DMS79 (cell line): ENCODE results near the gene KIFC3.
"Not testable (repeated sequence)": the region's sequence is repeated elsewhere in the genome, so short reads cannot be mapped to it uniquely, and the experiment has no call there.

ENCODE experiments used
- DNase-seq: peaks from one replicate; lab custom pipeline; 2025; lab: John Stamatoyannopoulos, UW

Gene KIFC3

DNA sequence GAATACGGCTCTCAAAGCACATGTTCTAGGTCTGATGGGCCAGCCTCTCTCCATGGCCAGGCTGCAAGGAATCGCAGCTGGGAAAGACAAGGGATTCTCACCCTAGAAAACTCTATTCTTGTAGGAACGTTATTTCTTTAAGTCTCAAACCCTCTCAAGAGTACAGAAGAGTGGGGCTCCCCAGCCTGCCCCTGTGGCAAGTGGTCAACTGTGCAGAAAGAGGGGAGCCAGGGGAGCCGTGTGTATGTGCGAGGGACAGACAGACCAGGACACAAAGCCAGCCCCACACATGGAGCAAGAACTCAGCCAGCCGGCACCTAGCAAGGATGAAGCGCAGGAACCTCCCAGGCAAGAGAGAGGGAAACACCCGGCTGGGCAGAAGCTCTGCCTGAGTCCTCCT, 16.4 kb downstream of the KIFC3 start:
- no peak for DNase-seq

DNA sequence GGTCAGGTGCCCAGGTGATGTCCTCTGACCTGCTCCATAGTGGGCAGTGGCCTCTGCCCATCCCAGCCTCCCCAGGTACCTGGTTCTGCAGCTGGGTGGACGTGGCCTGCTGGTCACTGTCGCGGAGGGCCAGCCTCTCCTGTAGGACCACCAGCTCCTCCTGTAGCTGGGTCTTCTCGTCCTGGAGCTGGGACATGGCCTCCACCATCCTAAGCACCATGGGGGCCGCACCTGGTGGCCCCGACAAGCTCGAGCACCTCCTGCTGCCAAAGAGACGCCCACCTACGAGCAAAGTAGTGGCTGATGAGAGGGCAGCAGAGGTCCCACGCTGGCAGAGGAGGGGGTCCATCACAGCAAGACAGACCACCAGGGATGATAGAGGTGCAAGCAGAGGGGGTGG, 16.9 kb downstream of the KIFC3 start:
- DNase-seq: no peak

DNA sequence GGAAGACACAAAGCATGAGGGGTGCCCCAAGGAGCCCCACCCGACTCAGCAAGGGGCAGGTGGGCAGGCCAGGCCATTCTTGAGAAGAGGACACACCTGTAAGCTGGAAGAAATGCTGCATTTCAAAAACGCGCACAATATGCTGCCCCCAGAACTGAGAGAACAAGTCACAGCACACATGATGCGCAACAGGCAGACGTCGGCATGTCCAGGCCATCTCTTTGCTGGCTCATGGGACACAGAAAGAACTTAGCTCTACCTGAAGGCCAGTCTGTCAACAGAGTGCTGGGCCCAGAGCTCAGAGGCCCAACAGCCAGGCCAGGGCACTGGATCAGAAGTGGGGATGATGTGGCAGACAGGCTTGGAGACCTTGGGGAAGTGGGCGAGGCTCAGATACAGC, 18.0 kb downstream of the KIFC3 start:
- DNase-seq: no peak

DNA sequence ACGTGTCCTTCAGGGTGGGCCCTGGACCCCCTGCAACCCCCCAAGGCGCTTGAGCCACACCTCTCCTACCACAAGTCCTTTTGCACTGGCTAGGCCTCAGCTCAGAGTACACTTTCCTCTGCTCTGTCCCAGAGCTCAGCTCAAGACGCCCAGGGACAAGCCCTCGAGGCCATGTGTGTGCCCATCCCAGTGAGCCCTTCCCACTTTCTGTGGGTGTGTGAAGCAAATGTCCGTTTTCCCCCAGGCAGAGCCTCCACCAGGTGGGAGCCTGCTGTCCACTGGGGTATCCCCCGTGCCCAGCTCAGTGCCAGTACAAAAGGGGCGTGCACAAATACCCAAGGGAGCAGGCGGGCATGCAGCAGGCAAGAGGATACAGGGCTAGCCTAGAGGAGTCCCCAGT, 18.4 kb downstream of the KIFC3 start:
- no peak for DNase-seq

DNA sequence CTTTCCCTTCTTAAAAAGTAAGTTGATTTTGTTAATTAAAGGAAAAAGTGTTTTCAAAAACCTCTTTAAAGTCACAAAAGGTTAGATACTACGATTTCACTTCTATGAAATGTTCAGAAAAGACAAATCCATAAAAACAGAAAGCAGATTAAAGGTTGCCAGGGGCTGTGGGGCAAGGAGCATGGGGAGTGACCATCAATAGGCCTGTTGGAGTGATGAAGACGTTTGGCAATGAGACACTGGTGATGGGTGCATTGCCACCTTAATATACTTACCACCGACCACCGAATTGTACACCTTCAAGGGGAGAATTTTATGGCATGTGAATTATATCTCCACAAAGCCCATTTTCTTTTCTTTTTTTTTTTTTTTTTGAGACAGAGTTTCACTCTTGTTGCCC, 19.2 kb downstream of the KIFC3 start:
- no peak for DNase-seq

DNA sequence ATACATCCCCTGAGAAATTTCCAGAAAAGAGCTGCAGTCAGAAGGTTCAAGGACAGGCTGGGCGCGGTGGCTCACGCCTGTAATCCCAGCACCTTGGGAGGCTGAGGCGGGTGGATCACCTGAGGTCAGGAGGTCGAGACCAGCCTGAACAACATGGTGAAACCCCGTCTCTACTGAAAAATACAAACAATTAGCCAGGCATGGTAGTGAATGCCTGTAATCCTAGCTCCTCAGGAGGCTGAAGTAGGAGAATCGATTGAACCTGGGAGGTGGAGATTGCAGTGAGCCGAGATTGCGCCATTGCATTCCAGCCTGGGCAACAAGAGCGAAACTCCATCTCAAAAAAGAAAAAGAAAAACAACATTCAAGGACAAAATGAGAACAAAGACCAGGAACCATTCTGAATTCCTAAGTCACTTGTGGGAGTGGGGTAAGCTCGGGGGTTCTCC, 19.7 kb downstream of the KIFC3 start:
- not testable (repeated sequence) for DNase-seq

DNA sequence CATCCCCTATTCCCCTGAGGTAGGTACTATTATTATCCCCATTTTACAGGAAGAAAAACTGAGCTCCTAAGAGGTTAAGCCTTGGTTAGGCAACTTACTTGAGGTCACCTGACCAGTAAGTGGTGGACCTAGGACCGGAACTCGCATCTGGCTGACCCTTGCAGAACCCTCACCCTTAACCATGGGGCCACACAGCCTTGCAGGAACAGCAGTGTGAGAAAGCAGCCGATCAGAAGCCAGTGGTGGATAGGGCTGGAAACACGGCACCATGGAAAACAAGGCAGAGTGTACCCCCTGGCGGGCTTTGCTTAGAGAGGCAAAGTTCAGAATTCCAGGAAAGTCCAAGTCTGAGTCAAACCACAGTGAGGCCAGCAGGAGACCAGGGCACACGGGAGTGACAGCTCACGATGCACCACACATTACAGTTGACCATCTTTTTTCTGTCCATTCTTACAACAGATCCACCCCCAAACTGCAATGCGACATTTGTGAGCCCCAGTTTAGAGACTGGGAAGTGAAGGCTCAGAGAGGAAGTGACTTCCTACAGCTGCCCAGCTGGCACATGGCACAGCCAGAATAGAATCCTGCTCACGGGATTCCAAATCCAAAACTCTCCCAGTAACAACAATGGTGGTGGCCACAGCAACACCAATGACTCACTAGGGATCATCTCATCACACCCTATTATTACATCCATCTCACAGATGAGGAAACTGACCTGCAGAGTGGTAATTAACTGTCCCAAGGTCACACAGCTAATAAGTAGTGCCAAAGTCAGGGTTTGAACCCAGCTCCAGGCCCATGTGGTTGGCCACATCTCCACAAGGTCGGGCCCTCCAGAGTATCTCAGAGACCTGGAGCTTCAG, 20.3 kb downstream of the KIFC3 start:
- no peak for DNase-seq

DNA sequence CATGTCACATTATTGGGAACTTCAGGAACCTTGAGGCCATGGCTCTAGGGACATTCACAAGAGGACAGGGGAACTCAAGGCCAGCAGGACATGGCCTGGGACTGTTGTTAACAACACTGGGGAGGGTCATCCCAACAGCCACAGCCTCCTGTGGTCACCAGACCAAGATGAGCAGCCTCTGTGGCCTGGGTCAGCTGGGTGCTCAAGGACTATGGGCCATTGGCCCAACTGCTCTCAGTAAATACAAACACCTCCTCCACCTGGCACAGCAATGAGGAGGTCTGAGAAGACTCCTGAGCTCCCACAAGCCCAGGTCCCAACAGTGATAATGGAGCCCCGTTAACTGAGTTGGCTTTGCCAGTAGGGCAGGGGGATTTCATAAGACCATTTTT, 20.9 kb downstream of the KIFC3 start:
- no peak for DNase-seq

DNA sequence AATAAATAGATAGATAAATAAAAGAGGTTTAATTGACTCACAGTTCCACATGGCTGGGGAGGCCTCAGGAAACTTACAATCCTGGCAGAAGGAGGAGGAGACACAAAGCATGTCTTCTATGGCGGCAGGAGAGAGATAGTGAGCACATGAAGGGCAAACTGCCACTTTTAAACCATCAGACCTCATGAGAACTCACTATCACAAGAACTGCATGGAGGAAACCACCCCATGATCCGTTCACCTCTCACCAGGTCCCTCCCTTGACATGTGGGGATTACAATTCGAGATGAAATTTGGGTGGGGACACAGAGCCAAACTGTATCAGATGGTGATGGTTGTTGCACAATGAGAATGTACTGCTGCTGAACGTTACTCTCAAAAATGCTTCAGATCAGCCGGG, 22.5 kb downstream of the KIFC3 start:
- DNase-seq: not testable (repeated sequence)

DNA sequence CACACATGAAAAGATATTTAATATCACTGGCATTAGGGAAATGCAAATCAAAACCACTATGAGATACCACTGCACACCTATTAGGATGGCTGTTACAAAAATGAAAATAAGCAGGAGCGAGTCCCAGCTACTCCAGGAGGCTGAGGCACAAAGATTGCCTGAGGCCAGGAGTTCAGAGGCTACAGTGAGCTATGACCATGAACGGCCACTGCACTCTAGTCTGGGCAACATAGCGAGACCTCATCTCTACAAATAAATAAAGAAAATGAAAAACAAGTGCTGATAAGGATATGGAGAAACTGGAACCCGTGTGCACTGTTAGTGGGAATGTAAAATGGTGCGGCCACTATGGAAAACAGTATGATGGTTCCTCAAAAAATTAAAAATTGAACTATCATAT, 23.6 kb downstream of the KIFC3 start:
- no peak for DNase-seq

DNA sequence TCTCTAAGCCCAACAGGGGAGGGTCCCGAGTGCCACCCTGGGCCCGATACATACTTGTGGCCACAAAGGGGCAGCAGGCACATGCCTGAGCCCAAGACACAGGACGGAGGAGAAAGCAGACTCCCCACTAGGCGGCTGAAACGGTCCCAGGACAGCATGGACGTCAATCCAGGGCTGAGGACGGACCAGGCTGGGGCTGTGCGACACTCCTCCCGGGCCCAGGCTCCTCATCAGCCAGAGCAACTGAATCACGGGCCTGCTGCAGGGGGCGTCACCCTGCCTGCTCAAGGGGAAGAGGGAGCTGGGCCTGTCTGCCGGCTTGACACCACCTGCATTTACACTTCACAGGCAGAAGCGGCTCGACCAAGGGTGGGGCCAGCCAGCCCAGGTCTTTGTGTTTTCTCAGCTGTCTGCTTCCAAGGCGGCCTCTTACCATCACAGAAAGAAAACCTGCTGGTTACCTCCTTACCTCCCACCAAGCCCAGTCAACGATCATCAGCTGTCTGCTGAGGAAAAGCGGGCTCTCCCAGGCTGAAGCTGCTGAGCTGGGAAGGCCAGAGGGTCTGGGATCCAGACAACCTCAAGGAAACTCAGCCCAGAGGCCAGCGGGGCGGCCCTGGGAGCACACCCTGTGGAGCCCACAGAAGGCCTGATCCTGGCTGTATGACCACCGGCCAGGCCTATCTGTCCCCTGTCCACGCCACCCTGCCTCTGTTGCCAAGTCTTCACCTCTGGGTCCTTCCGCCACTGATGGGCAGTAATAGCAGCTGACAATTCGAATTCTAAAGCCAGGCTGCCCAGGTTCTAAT, 26.4 kb downstream of the KIFC3 start:
- no peak for DNase-seq

DNA sequence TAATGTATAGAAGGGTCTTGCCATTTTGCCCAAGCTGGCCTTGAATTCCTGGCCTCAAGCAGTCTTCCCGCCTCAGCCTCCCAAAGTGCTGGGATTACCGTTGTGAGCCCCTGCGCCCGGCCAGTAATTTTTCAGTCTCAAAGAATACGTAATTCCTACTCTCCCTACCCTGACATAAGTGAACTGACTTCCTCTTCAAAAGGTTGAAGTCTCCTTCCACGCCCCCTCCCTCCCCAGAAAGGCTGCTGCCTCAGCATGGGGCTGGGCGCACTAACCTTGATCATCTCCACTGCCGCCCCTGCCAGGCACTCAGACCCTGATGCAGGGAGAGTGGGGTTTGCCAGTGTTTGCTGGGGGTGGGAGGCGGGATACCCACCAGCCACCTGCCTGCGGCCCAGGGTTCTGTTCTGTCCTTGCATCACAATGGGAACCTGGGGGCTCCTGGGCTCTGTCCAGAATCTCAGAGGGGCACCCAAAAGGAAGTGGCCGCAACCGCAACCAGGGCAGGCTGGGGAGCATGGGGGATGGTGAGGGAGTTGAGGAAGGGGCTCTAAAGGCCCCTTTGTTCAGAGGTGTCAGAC, 27.5 kb downstream of the KIFC3 start:
- DNase-seq: no peak

DNA sequence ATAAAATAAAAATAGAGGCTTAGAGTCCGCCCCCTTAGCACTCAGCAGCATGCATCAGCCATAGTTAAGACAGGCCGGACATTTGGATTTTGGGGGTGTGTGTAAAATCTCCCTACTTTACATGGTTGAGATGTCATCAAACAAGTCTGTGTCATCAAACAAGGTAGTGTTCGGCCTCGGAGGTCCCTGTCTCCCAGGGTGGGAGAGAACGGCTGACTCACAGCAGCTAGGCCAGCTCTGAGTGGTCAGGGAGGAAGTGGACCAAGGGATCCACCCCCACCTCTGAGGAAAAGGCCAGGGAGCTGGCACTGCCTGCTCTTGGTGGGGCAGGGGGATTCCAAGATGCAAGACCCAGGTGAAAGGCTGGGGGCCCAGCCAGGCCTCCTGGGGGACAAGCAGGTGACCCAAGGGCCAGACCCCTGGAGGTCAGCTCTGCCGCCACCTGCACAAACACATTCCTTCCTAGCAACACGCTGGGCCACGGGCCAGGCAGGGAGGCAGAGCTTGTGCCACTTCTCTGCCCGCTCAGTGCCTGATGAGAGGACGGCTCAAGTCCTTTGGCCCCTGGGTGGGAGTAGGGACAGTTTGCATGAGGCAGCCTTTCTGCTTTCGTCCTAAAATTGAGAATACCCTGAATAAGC, 28.5 kb downstream of the KIFC3 start:
- DNase-seq: no peak

DNA sequence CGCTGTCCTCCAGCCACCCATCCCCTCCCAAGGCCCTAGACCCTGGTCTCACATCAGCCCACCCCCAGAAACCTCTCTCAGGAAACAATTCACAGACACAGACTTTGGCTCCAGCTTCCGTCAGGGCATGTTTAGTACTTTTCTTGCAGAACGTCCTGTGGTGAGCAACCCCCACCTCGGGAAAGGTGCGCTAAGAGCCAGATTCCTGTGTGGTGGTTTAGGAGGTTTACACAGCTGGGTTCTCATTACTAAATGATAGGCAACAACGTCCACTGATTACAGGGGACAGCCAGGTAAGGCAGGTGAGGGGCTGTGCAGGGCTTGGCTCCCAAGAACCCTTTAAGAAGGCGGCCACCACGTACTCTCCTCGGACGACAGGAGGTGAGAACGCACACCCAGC, 29.3 kb downstream of the KIFC3 start:
- DNase-seq: no peak

DNA sequence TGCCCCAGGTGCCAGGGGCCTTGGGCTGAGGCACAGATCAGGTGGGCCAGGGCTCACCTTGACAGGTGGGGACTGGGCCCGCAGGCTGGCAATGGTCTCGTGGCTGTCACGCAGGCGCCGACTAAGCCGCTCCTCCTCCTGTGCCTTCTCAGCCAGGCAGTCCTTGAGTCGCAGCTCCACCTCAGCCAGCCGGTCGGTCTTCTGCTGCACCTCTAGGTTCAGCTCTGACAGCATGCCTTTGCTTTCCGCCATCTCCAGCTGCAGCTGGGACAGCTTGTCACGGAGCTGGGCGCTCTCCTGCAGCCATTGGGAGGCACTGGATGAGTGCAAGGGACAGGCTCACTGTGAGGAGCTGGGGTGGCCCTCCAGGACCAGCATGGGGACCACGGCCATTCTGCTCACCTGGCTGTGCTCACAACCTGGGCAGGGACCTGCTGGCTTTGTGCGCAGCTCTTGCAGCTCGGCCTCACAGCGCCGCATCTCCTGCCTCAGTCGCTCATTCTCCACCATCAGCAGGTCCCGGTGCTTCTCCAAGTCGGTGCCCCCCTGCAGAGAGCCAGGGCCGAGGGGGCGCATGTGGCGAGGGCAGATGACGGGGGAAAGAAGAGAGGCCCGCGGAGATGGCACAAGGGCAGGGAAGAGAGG, 31.0 kb downstream of the KIFC3 start:
- no peak for DNase-seq

DNA sequence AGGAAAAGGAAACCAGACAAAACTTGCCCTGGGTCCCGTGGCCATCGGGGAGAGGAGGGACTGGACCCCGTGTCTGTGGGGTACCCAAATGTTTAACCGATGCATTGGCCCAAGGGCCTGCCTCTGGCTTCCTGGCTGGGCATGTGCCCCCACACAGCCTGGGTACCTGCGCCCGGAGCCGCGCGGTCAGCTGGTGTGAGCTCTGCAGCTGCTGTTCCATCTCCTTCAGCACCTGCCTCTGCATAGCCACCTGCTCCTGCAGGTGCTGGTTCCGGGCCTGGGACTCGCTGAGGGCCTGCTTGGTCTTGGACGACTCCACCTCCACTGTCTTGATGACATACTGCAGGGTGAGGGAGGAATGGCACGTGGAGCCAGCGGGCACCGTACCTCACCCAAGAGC, 31.9 kb downstream of the KIFC3 start:
- DNase-seq: no peak

DNA sequence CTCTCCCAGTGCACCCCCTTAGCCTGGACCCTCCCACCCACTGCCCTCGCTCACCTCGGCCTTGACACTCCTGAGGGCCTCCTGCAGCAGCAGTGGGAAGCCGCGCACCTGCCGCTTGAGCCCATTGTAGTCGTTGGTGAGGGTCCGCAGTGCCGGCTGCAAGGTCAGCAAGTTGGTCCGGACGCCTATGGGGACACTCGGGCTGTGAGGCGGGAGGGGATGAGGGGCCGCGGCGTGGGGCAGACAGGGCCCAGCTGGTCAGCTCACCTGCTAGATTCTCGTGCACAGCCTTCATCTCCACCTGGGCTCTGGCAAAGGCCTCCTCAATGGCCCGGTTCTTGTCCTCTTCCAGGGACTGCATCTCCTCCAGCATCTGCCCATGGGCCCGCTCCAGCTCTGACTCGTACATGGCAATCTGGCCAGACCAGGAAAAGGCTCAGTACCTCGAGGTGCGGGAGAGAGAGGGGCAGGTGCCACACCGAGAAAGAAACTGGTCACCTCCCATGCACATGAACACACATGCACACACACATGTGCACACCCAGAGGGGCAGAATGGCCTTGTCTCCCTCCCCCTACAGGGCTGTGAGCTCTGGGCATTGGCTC, 32.6 kb downstream of the KIFC3 start:
- DNase-seq: no peak

DNA sequence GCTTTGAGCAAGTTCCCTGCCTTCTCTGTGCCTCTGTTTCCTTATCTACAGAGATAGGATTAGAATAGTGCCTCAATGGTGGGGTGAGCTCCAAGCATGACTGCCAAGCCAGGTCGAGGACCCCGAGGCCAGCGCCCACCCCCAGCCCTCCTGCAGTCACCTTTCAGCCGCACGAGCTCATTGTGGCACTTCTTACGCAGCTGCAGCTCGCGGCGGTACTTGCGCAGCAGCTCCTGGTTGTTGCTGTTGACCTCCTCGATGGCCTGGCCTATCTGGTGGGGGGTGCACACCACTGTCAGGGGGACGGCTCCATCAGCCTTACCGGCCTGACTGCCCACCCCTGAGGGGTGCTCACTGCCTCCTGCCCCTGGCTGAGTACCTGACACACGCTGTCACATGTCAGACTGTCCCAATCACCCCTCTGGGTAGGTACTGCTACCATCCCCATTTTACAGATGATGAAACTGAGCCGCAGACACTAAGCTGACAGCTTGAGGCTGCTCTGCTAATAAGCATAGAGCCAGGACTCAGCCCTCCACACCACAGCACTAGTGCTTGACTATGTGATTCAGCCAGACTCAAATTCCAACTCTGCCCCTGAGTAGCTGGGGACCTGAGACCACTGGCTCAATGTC, 35.5 kb downstream of the KIFC3 start:
- no peak for DNase-seq

DNA sequence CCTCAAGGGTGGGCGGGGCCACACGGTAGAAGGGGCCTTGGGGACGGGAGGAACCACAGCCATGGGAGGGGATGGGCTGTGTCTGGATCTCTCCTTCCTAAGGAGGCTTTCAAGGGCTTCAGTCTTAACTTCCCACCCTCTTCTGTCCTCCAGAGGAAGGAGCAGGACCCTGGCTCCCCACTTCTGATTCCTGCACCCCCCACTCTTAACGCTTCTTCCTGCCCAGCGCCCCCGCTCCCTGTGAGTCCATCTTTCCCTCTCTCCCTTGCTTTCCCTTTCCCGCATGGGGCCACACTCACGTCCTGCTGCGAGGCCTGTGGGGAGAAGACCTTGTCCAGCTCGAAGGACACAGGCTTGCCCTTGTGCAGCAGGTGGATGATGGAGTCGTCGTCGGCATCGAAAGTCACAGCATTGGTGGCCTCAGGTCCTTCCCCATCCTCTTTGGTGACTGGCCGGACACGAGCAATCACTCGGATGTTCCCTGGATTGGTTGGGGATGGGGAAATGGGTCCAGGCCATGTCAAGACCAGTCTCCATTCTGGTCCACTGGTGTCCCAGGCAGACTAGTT, 37.0 kb downstream of the KIFC3 start:
- DNase-seq: no peak

DNA sequence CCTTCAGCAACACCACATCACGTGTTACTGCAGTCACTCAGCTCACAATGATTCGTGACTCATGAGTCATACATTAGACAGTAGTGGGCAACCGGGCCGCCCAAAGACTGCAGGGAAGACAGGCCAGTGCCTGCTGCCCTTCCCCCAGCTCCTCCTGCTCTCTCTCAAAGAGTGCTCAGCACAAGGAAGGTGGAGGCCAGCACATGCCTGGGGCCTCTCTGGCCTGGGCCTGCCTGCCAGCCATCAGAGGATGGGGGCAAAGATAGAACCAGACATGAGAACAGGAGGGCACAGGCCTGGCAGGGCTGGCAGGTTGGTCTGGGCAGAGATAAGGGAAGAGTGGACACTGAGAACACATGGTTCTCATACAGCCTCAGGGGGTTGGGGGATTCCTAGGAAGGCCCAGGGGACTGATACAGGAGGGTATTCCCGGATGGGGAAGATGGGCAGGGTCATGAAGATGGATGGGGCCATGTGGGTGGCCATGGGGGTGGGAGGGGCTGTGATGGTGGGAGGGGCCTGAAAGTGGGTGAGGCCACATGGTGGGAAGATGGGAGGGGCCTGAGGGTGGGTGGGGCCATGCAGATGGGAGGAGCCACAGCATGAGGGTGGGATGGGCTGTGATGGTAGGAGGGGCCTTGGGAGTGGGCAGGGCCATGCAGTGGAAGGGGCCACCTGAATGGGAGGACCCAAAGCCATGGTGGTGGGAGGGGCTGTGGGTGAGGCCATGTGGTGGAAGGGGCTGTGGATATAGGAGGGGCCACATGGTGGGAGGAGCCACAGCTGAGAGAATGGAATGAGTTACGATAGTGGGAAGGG, 37.7 kb downstream of the KIFC3 start:
- DNase-seq: no peak
